H9 (cell line): ENCODE data around the gene CEP112. TPM values are rescaled to one million over a fixed set of nuclear protein-coding genes. Genes with fewer than 3 reads are reported as not detected.

Experiments
- DNase-seq: peaks from one replicate; pipeline ENCODE4 v3.0.0-alpha.2; 2017
- H2AFZ ChIP-seq: one replicate; pipeline ENCODE4 v1.6.1; 2013; ENCODE audit warnings: mild to moderate bottlenecking, low read length, control low read depth, moderate library complexity
- H2AK5ac ChIP-seq: 2 replicates; pipeline ENCODE4 v1.6.1; 2013; ENCODE audit warnings: low read length, control low read depth, mixed read lengths; ENCODE audit not compliant: insufficient read length
- H2BK120ac ChIP-seq: one replicate; pipeline ENCODE4 v1.6.1; 2013; ENCODE audit warnings: low read depth, mild to moderate bottlenecking, low read length, control low read depth, inconsistent platforms; ENCODE audit not compliant: poor library complexity, severe bottlenecking
- H2BK12ac ChIP-seq: 2 replicates; pipeline ENCODE4 v1.6.1; 2013; ENCODE audit warnings: low read length, control low read depth, mixed read lengths, low read depth; ENCODE audit not compliant: insufficient read length
- H2BK15ac ChIP-seq: 2 replicates; pipeline ENCODE4 v1.6.1; 2013; ENCODE audit warnings: low read depth, low read length, control low read depth
- H2BK20ac ChIP-seq: one replicate; pipeline ENCODE4 v1.6.1; 2013; ENCODE audit warnings: low read depth, mild to moderate bottlenecking, low read length, control low read depth, inconsistent platforms; ENCODE audit not compliant: poor library complexity, severe bottlenecking
- H2BK5ac ChIP-seq: 2 replicates; pipeline ENCODE4 v1.6.1; 2013; ENCODE audit warnings: low read length, control low read depth, mixed read lengths; ENCODE audit not compliant: insufficient read length
- H3K14ac ChIP-seq: 2 replicates; pipeline ENCODE4 v1.6.1; 2013; ENCODE audit warnings: low read length, control low read depth; ENCODE audit not compliant: insufficient read depth
- H3K18ac ChIP-seq: 2 replicates; pipeline ENCODE4 v1.6.1; 2013; ENCODE audit warnings: low read depth, mild to moderate bottlenecking, mixed read lengths, low read length, control low read depth; ENCODE audit not compliant: insufficient read length
- H3K23ac ChIP-seq: 2 replicates; pipeline ENCODE4 v1.6.1; 2013; ENCODE audit warnings: low read length, control low read depth, mixed read lengths, low read depth; ENCODE audit not compliant: insufficient read length
- H3K23me2 ChIP-seq: 2 replicates; pipeline ENCODE4 v1.6.1; 2013; ENCODE audit warnings: low read depth, mild to moderate bottlenecking, mixed read lengths, low read length, control low read depth; ENCODE audit not compliant: insufficient read length, poor library complexity, severe bottlenecking
- H3K27ac ChIP-seq: 2 replicates; pipeline ENCODE4 v1.5.1; 2013; ENCODE audit warnings: low read length, control low read depth, mixed read lengths, low read depth; ENCODE audit not compliant: insufficient read length
- H3K27me3 ChIP-seq: 2 replicates; pipeline ENCODE4 v1.6.1; 2013; ENCODE audit warnings: low read length, control low read depth, inconsistent platforms; ENCODE audit not compliant: insufficient read depth
- H3K4ac ChIP-seq: 2 replicates; pipeline ENCODE4 v1.6.1; 2013; ENCODE audit warnings: low read depth, mild to moderate bottlenecking, control low read depth, inconsistent platforms, low read length, moderate library complexity
- H3K4me1 ChIP-seq: 2 replicates; pipeline ENCODE4 v1.6.1; 2013; ENCODE audit warnings: low read length, control low read depth, inconsistent platforms; ENCODE audit not compliant: insufficient read depth
- H3K4me2 ChIP-seq: 2 replicates; pipeline ENCODE4 v1.6.1; 2013; ENCODE audit warnings: low read length, control low read depth, mixed read lengths; ENCODE audit not compliant: insufficient read length, insufficient read depth
- H3K56ac ChIP-seq: 2 replicates; pipeline ENCODE4 v1.6.1; 2013; ENCODE audit warnings: low read depth, mild to moderate bottlenecking, mixed read lengths, low read length, control low read depth; ENCODE audit not compliant: insufficient read length
- H3K79me1 ChIP-seq: 2 replicates; pipeline ENCODE4 v1.6.1; 2013; ENCODE audit warnings: low read depth, mild to moderate bottlenecking, moderate library complexity, low read length, control low read depth, inconsistent platforms; ENCODE audit not compliant: insufficient read depth, poor library complexity, severe bottlenecking
- H3K79me2 ChIP-seq: 2 replicates; pipeline ENCODE4 v1.6.1; 2013; ENCODE audit warnings: low read length, control low read depth, inconsistent platforms; ENCODE audit not compliant: insufficient read depth
- H3K9ac ChIP-seq: 2 replicates; pipeline ENCODE4 v1.6.1; 2013; ENCODE audit warnings: low read length, control low read depth, mixed read lengths; ENCODE audit not compliant: insufficient read length; ENCODE audit errors: extremely low read depth
- H3K9me3 ChIP-seq: one replicate; pipeline ENCODE4 v1.6.1; 2013; ENCODE audit warnings: low read depth, low read length, inconsistent platforms; ENCODE audit not compliant: control insufficient read depth
- H3T11ph ChIP-seq: one replicate; pipeline ENCODE4 v1.6.1; 2013; ENCODE audit warnings: mild to moderate bottlenecking, low read length, control low read depth, inconsistent platforms
- H4K20me1 ChIP-seq: one replicate; pipeline ENCODE4 v1.6.1; 2013; ENCODE audit not compliant: control insufficient read depth, insufficient read length, insufficient read depth
- H4K5ac ChIP-seq: 2 replicates; pipeline ENCODE4 v1.6.1; 2013; ENCODE audit warnings: low read depth, mild to moderate bottlenecking, mixed read lengths, low read length, control low read depth; ENCODE audit not compliant: insufficient read length
- H4K8ac ChIP-seq: replicated peaks from 2 replicates; pipeline ENCODE4 v1.6.1; 2013; ENCODE audit warnings: low read length, control low read depth, mixed read lengths, low read depth; ENCODE audit not compliant: insufficient read length
- H4K91ac ChIP-seq: 2 replicates; pipeline ENCODE4 v1.6.1; 2013; ENCODE audit warnings: low read depth, mild to moderate bottlenecking, moderate library complexity, mixed read lengths, low read length, control low read depth; ENCODE audit not compliant: insufficient read length
- H3K27ac Mint-ChIP-seq, 3 experiments: 2 replicates in 2 of 3; 3 replicates in 1 of 3; pipeline ENCODE4 v1.8.0; 2020 to 2021; ENCODE audit warnings: mixed read lengths in 3 of 3, mild to moderate bottlenecking in 1 of 3, moderate library complexity in 1 of 3
- H3K27me3 Mint-ChIP-seq: 2 replicates; pipeline ENCODE4 v1.8.0; 2021; ENCODE audit warnings: low read depth, mild to moderate bottlenecking, moderate library complexity, mixed read lengths
- H3K36me3 Mint-ChIP-seq, 3 experiments: 2 replicates in 2 of 3; 3 replicates in 1 of 3; pipeline ENCODE4 v1.8.0; 2020 to 2021; ENCODE audit warnings: low read depth in 3 of 3, mixed read lengths in 3 of 3; ENCODE audit not compliant: insufficient read depth in 1 of 3
- H3K4me1 Mint-ChIP-seq, 2 experiments: 2 replicates each; pipeline ENCODE4 v1.8.0; 2020; ENCODE audit warnings: mixed read lengths in 2 of 2
- H3K4me3 Mint-ChIP-seq, 2 experiments: 2 replicates in 1 of 2; 3 replicates in 1 of 2; pipeline ENCODE4 v1.8.0; 2020 to 2021; ENCODE audit warnings: mild to moderate bottlenecking in 2 of 2, mixed read lengths in 2 of 2, moderate library complexity in 1 of 2
- H3K9me3 Mint-ChIP-seq, 2 experiments: 2 replicates in 1 of 2; 3 replicates in 1 of 2; pipeline ENCODE4 v1.8.0; 2020; ENCODE audit warnings: mild to moderate bottlenecking in 2 of 2, mixed read lengths in 2 of 2, moderate library complexity in 1 of 2
- WGBS: extraction: QIAGEN DNeasy Blood & Tissue Kit; methylation state at CpG from one replicate; pipeline ENCODE4 v1.1.7; 2013; ENCODE audit warnings: missing lambda C conversion rate, low lambda C conversion rate, mixed read lengths; ENCODE audit not compliant: insufficient read length; ENCODE audit errors: extremely low coverage; 5-methylcytosine and 5-hydroxymethylcytosine counted together
- total RNA-seq: library from RNA; stranded (reverse); gene quantifications from 2 replicates; pipeline ENCODE4 v1.2.1, GENCODE V29; 2021
- TF ChIP-seq, protein P1 (sequence below): fragments of 200-600 bp; sonication (generic); conservative IDR thresholded peaks from 3 replicates; pipeline ENCODE4 v1.8.0; 2021; ENCODE audit warnings: antibody characterized with exemption, mild to moderate bottlenecking

The CEP112 gene
- total RNA-seq, 1 experiment from 2014 or later: 5.4 TPM

GRCh38 chr17:65797809-65798208 is 394.1 kb downstream of the CEP112 start:
- Histone ChIP-seq H3K18ac (no peak overlapping the region), H2BK15ac (no peak overlapping the region), H4K91ac (no peak overlapping the region), H2BK20ac (no peak overlapping the region), H4K8ac (no peak overlapping the region), H3K79me2 (no peaks in the 10 kb centered on the region), H2BK12ac (no peak overlapping the region), H2BK120ac (no peak overlapping the region), H3K14ac (no peak overlapping the region), H3T11ph (no peak overlapping the region), H2AK5ac (no peak overlapping the region), H3K27ac (no peak overlapping the region), H3K79me1 (no peaks in the 10 kb centered on the region), H3K23me2 (no peaks in the 10 kb centered on the region), H3K4me1 (no peaks in the 10 kb centered on the region), H2BK5ac (no peak overlapping the region), H3K27me3 (no peaks in the 10 kb centered on the region), H3K4me2 (no peak overlapping the region), H3K4ac (no peak overlapping the region), H4K5ac (no peak overlapping the region), H4K20me1 (no peaks in the 10 kb centered on the region), H2AFZ (no peak overlapping the region), H3K56ac (no peak overlapping the region), H3K23ac (no peak overlapping the region), H3K9ac (no peak overlapping the region), H3K9me3 (no peaks in the 10 kb centered on the region)
- no peak overlapping the region for H3K4me3 Mint-ChIP-seq
- peaks cover 0 to 4% of the 10 kb centered on the region in 2 experiments; a peak in 2 of 4 replicates for H3K4me1 Mint-ChIP-seq
- H3K36me3 Mint-ChIP-seq: peaks cover 7 to 18% (median 7%) of the 10 kb centered on the region in 3 experiments
- WGBS: no CpG with 5 or more reads among the region's 3 CpGs
- H3K9me3 Mint-ChIP-seq: peaks cover 18 to 26% of the 10 kb centered on the region in 2 experiments
- DNase-seq: peak; percentile 65
- no peak overlapping the region for H3K27ac Mint-ChIP-seq
- TF ChIP-seq, protein P1, sequence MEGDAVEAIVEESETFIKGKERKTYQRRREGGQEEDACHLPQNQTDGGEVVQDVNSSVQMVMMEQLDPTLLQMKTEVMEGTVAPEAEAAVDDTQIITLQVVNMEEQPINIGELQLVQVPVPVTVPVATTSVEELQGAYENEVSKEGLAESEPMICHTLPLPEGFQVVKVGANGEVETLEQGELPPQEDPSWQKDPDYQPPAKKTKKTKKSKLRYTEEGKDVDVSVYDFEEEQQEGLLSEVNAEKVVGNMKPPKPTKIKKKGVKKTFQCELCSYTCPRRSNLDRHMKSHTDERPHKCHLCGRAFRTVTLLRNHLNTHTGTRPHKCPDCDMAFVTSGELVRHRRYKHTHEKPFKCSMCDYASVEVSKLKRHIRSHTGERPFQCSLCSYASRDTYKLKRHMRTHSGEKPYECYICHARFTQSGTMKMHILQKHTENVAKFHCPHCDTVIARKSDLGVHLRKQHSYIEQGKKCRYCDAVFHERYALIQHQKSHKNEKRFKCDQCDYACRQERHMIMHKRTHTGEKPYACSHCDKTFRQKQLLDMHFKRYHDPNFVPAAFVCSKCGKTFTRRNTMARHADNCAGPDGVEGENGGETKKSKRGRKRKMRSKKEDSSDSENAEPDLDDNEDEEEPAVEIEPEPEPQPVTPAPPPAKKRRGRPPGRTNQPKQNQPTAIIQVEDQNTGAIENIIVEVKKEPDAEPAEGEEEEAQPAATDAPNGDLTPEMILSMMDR: peak; percentile 81
- H3K27me3 Mint-ChIP-seq: no peaks in the 10 kb centered on the region; the same call in 1 of the 2 replicates
